ENCODE results near the gene DCHS1.

Gene DCHS1

DNA sequence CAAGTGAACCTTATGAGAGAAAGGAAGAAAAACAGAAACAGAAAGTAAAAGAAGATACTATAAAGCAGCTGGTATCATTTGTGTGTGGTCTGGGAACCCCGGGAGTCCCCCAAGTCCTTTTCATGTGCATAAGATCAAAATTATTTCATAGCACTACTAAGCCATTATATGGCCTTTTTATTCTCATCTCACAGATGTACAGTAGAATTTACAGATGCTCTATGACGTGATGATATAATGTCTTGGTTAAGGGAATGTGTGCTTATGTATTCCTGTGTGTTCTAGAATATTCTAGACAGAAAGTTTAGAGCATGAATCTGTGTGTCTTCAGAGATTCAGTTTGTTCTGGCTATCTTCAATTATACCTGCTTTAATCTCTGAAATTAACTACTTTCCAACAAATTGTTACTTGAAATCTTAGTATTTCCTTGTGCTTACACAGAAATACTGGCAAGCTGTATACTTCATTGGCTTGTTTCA is 27.8 kb downstream of the DCHS1 start:
- DNase-seq (ENCODE audit: low read depth) = no peak

DNA sequence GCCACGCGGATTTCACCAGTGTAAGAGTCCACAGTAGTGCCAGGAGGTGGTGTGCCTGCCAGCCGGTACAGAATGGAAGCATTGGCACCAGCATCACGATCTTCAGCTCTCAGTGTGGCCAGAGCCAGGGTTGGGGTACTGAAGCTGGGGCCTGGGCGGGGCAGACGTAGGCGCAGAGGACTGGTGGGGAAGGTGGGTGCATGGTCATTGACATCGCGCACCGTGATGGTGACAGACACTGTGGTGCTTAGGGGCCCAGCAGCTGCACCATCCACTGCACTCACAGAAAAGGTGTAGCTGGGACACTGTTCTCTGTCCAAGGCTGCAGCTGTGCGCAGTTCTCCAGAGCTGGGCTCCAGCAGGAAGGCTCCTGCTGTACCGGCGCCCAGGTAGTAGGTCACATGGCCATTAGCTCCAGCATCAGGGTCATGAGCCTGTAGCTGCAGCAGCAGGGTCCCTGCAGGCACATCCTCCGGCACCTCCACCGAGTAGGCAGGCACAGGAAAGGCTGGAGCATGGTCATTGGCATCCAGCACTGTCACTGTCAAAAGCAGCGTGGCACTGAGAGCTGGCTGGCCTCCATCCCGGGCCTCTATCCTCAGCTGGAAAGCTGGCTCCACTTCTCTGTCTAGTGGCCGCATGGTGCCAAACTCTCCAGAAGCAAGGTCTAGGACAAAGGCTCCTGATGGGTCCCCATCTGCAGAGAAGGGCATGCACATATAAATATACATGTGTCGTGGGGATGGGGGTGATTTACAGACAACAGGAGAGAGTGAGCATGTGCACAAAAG is 28.4 kb downstream of the DCHS1 start:
- no peak for DNase-seq (ENCODE audit: low read depth)

DNA sequence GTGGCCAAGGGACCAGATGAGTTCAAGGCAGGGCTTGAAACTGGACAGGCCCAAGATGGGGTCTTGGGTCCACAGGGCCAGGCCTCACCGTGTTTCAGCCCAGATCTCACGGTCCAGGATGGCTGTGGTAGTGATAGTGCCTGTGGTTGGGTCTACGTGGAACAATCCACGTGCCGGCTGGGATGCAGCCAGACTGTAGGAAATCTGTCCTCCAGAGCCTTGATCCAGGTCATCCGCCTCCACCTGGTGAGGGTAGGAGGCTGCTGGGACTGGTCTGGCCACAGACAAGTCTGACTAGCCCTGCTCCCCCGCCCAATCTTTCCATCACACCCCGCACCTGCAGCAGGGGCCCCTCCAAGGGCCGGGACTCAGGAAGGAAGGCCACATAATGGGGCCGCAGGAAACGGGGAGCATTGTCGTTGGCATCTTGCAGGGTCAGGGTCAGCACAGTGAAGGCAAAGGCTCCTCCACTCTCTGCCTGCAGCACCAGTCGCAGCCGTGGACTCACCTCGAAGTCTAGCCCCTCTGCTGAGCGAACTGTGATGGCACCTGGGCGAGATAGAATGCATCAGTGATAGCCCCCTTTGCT is 29.7 kb downstream of the DCHS1 start:
- no peak for DNase-seq (ENCODE audit: low read depth)

DNA sequence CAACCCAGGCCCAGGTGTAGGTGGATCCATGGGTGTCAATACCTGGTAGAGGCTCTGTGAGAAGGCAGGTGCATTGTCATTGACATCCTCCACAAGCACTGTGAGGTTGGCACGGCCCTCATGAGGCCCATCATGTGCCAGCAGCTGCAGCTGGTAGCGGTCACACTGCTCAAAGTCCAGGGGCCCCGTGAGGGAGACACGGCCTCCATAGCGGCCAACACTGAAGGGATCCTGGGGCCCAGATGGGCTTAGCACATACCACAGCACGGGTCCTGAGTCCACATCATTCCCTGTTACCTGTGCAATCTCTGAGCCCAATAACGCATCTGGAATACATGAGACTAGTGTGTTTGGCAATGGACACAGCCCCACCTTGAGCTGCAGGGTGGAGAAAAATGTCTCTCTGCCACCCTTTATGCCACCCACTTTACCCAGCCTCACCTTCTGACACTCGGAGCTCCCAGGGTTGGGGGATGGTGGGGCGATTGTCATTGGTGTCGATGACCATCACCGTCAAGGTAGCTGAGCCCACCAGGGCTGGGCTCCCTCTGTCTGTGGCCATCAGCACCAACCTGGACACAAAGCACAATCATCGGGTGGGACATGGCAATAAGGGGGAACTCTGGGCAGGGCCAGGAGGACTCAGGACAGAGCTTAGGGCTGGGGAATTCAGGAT is 30.3 kb downstream of the DCHS1 start:
- no peak for DNase-seq (ENCODE audit: low read depth)

DNA sequence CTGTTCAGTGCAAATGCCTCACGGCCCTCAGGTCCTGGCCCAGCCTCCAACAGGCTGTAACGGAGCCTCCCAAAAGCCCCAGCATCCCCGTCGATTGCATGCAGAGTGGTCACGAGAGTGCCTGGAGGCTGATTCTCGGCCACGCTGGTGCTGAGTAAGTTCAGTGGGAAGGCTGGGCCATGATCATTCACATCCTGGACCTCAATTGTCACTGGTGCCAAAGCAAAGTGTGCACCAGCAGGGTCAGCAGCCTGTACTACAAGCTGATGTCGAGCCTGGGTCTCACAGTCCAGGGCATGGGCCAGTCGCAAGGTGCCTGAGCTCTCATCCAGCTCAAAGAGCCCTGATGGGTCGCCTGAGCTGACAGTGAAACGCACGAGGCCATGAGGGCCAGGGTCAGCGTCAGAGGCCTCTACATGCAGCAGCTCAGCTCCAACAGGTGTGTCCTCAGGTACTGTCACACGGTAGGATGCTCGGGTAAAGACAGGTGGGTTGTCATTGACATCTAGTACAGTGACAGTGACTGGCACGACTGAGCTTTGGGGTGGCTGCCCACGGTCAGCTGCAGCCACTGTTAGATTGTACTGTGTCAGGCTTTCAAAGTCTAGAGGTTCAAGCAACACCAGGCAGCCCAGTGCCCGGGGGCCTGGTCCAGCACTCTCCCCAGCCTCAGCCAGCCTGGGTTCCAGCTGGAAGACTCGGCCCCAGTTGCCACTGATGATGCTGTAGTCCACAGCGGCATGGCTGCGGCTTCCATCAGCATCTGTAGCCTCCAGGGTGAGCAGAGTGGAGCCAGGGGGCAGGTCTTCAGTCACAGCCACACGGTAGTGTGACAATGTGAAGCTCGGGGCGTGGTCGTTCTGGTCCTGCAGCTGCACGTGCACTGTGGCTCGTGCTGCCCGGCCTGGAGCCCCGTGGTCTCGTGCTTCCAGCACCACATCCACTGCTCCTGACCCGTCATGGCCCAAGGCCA is 31.9 kb downstream of the DCHS1 start:
- DNase-seq (ENCODE audit: low read depth) = no peak

DNA sequence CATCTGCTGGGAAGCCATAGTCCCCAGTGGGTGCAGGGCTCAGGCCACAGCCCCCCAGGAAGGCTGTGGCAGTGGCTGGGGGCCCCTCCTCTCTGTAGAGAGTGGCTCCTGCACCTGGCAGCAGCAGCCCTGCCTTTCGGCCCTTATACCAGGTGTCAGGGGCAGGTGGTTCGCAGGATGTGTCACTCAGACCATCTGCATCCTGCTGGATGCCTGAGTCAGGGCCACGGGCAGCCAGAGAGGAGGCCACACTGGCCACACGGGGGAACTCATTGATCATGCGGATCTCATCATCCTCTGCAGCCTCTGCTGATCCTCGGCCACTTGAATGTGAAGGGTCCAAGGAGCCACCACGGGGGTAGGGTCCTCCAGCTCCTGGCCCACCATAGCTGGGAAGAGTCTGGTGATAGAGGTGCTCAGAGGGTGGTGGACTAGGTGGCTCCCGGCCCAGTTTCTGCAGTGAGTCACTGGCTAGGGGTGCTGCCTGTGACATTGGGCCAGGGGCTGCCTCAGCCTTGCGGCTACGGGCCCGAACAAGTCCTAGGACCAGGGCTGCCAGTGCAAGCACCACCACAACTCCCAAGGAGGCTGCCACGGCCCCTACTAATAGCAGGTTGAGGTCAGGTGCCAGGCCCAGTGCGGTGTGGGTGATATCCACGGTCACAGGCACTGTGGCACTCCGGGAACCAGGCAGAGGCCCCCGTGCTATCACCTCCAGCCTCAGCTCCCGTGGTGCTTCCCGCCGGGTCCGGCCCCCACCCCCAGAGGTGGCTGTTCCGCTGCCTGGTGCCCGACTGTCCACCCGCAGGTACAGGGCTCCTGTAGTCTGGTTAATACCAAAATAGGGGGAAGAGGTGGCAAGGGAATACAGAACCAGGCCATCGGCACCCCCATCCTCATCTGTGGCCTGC is 33.1 kb downstream of the DCHS1 start:
- DNase-seq (ENCODE audit: low read depth) = no peak

DNA sequence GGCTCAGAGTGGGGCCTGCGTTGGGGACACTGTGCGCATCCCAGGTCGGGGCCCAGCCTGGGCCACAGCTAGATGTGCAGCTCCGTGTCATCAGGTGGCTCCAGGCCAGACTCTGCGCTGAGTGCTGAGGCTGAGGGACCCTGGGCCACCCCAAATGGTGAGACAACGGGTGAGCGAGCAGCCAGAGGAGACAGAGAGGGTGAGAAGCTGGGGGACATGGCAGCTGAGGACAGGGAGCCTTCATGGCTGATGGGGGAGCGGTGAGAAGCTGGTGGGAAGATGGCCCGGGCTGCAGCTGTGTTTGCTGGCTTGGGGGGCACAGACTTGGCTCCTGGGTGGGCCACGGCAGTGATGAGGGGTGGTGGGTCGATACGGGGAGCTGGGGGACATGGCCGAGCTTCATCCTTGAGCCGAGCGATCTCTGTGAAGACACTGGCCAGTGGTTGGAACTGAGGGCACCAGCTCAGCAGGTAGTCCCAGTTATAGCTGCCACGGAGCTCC is 33.8 kb downstream of the DCHS1 start:
- DNase-seq (ENCODE audit: low read depth) = no peak

DNA sequence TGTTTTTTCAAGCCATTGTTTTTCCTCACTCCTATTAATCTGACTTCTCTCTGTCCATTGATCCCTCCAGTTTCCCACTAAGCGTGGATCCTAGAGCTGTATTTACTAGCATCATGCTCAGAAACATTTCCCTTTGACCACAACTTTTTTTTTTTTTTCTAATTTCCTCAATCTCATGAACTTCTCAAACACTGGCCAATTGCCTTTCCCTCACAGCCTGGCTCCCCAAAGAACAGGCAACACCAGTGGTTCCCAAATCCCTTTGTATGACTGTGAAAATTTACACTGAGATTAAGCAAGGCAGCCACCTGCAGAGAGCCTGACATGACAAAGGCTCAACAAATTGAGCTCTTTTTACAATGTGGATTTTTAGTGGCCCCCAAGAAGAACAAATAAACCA is 35.0 kb downstream of the DCHS1 start:
- no peak for DNase-seq (ENCODE audit: low read depth)

DNA sequence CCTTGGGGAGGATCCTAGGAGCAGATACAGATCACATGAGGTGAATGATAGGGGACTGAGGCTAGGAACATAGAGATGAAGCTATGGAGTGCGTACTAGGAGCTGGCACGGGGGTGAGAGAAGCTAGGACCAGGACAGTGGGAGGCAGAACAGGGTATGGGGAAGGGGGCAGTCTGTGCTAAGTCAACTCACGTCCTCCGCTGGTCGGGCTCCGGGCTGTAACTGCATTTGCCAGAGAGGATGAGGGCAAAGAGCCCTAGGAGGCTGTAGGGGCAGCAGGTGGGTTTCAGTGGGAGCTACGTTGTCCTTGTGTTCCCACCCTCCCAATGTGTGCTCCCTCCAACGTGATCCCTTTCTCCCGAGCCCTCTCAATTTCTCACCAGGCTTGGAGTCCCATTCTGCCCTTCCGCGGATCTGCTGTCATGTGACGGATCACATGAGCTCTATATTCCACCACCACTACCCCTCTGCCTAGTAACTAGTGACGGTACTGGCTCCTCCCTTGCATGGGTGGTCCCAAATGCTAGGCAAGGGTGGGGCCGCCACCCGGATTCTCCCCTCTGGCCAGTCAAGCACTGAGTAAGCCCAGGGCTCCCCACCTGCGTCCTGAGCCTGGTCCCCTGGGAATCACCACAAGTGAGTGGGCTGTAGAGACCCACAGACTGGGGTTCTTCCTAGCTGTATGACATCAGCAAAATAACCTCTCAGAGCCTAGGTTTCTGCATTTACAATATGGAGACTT is 36.4 kb downstream of the DCHS1 start, which contains the start of gene TPP1:
Gene TPP1 (minus strand): TSS at position 419 of the 742 bp plus-strand sequence. CDS start 22 bp downstream, at position 397.
- DNase-seq (ENCODE audit: low read depth) = peak; percentile 83

DNA sequence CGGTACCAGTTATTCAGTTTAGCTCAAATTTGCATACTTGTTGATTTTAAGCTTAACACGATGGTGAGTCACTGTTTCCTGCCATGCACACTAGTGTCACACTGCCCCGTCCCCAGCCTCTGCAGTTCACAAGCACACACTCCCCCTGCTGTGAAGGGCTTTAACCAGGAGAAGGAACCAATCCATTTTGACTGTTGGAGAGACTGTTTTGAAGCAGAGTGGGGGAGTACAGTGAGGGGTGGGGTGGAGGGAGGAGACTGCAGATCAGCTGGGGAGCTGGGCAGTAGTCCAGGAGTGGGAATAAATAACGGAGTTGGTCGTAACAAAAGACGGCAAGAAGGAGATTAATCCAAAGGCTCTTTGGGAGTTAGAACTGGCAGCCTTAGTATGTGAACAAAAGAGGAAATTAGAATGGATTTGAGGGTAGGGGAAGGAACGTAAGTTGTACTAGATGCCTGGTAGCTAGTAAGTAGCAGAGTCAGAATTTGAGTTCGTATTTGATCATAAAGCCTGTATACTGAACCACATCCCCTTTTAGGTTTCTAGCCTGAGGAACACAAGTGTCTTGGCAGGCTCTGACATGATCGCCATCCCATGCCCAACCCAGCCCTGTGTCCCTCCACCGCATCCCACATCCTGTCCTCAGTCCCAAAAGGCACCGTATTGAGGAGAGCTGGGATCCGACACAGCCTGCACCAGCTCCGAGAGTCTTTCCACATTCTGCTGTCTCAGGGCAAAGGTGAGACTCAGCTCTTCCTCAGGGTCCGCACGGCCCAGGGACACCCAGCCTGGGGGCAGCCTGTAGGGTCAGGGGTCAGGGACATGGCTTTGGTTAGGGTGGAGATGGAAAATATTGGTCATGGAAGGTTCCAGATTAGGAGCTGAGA is 37.2 kb downstream of the DCHS1 start:
- DNase-seq (ENCODE audit: low read depth) = peak; percentile 31

DNA sequence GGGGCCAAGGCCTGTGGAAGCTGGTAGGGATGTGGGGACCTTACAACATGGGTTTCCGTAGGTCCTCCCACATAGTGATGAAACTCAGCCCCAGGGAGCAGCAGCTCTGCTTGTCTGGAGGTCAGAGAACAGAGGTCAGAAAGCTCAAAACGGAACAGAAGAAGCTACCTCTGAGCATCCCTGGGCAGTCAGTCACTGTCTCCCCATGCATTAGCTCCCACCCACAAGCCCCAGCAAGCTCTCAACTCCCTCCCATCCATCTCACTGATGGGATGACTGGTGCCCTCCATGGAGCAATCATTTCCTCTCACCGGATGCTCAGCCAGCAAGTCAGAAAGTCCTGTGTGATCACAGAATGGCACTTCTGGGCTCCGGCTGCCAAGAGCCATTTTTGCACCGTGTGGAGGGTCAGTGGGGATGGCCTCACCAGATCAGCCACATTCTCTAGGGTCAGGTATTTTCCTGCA is 38.3 kb downstream of the DCHS1 start:
- DNase-seq (ENCODE audit: low read depth) = no peak

DNA sequence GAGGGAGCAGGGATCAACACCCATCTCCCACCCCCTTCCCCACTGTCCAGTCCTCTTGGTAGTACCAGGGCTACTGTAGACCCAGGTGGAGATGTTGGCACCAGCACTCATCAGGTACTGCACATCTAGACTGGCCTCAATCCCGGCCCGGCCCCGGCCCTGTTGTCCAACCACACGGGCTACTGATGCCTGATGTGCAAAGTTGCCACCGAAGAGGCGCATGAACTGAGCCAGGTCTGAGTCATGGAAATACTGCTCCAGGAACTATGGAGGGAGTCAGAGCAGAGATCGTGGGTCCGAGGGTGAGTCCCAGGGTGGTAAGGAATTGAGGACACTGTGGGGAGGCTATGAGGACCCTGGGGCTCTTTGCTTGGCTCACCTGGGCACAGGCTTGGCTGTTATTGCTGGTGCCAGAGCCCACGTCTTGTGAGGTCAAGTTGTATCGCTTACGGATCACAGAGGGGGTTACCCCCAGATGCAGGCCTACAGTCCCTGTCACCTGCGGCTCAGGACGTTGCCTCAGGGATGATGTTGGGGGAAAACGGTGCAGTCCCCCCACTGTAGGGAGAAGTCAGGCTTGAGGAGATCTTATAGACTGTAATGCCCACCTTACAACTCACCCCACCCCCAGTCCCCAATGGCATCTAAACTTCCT is 38.9 kb downstream of the DCHS1 start:
- no peak for DNase-seq (ENCODE audit: low read depth)

DNA sequence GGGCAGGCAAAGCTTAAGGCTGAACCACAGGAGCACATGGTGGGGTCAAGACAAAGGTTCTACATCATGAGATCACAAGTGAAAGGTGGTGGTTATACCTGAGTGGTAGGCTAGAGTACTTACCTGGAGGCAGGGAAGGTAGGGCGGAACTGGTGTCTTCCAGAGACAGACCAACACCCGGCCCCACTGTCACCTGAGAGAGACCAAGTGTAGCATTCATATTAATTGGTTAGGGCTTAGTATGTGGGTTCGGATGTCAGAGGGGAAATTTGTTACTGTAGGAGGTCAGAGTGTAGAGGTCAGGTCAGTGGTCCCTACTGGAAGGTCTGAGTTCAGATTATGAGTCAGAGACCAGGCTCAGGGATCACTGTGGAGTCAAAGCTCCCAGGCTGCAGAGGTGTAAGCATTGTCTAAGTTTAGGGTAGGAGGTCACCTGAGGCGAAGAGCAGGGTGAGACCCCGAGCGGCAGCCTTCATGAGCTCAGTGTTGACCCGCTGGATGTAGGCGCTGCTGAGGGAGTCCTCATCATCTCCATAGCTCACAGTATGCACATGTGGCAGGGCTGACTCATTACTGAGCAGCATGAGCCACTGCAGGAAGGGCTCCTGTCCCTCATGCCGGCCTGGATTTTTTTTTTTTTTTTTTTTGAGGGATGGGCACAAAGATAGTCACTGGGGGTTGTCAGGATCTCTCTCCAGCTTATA is 39.6 kb downstream of the DCHS1 start:
- DNase-seq (ENCODE audit: low read depth) = no peak

DNA sequence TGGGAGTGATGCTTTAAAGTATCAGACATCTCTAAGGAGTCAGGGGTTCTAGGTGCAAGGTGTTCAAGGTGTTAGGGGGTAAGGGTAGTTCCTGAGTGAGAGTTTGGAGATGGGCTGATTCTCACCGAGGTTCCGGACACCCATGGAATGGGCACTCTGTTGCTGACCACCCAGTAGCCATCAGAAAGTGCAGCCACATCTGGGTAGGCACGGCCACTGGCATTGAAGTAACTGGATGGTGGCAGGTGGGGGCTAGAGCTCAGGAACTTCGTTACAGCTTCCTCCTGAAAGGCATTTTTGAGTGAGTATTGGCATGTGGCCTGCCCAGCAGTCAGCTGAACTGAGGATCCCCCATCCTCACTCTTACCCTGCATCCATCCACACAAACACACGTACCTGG is 40.6 kb downstream of the DCHS1 start:
- DNase-seq (ENCODE audit: low read depth) = no peak

DNA sequence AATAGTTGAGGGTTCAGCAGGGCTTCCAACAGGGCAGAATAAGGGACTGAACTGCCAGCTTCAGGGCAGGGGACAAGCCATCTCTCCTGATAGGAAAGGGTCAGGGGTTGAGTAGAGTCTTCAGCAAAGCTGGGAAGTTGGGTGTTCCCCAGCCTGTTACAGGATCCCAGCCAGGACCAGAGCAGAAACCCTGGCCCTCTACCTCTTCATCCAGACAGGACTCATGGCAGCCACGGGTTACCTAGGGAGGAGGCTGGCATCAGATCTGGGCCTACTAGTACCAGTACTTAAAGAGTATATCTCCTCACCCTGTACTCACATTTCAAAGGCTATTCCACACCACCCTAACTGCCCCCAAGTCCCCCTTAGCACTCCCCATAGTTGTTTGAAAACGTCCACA is 41.2 kb downstream of the DCHS1 start:
- DNase-seq (ENCODE audit: low read depth) = no peak

DNA sequence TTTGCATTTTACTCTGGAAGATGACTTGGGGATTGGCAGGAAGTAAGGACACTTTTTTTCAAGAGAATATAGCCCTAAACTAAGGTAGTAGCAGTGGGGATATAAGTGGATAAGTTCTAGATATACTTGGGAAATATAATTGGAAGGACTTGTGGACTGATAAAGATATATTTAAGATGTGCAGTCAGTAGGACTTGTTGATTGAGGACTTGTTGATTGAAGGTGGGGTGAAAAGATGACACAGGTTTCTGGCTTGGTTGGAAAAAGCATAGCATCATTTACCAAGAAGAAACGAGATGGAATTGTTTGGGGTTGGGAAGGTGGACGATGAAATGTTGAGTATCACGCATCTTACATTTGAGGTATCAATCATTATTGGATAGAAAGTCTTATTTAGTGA is 42.1 kb downstream of the DCHS1 start:
- no peak for DNase-seq (ENCODE audit: low read depth)

DNA sequence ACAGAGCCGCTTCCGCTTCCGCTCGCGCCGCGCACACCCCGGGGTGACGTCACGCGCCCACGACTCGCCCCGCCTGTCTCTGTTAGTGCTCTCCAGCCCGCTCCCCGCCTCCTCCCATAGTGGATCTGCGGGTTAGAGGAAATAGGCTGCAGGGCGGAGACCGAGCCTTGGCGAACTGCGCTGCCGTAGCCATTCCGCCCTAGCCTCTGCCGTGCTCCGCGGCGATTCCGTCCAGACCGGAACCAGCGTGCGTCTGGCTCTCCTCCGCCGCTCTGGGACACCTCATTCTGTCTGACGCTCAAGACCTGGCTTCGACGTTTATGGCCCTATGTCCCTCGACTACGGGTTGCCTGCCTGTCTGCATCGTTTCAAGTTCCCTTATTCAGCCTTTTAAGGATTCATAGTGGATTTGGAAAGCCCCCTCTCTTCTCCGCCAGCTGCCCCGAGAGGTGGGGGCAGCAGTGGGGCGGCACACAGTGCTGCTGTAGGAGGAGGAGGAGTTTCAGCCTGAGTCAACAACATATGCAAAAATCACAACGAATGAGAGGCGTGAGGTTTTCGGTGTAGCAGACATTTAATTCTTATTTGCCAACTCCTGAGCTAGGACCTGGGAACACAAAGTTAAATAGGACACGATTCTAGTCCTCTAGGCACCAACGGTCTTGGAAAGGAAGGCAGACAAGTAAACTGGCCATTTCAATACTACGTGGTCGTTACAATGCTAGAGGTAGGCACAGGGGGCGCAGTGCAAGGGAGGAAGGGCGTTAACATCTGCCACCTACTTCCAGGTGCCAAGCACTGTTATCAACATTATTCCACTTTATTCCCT is 43.2 kb downstream of the DCHS1 start, which contains the start of gene TAF10:
Gene TAF10 (minus strand): TSS at position 4 of the 829 bp plus-strand sequence. CDS start 27 bp downstream, outside the sequence.
- DNase-seq (ENCODE audit: low read depth) = peak; percentile 96

Measured in activated T-cell treated with anti-CD3 and anti-CD28 coated beads for 48 hours (primary cell).